H9 (cell line): ENCODE data around the gene ANKRD27. TPM values are rescaled to one million over a fixed set of nuclear protein-coding genes. Genes with fewer than 3 reads are reported as not detected.

Experiments
- DNase-seq: peaks from one replicate; pipeline ENCODE4 v3.0.0-alpha.2; 2017
- H2AFZ ChIP-seq: one replicate; pipeline ENCODE4 v1.6.1; 2013; ENCODE audit warnings: mild to moderate bottlenecking, low read length, control low read depth, moderate library complexity
- H2AK5ac ChIP-seq: 2 replicates; pipeline ENCODE4 v1.6.1; 2013; ENCODE audit warnings: low read length, control low read depth, mixed read lengths; ENCODE audit not compliant: insufficient read length
- H2BK120ac ChIP-seq: one replicate; pipeline ENCODE4 v1.6.1; 2013; ENCODE audit warnings: low read depth, mild to moderate bottlenecking, low read length, control low read depth, inconsistent platforms; ENCODE audit not compliant: poor library complexity, severe bottlenecking
- H2BK12ac ChIP-seq: 2 replicates; pipeline ENCODE4 v1.6.1; 2013; ENCODE audit warnings: low read length, control low read depth, mixed read lengths, low read depth; ENCODE audit not compliant: insufficient read length
- H2BK15ac ChIP-seq: 2 replicates; pipeline ENCODE4 v1.6.1; 2013; ENCODE audit warnings: low read depth, low read length, control low read depth
- H2BK20ac ChIP-seq: one replicate; pipeline ENCODE4 v1.6.1; 2013; ENCODE audit warnings: low read depth, mild to moderate bottlenecking, low read length, control low read depth, inconsistent platforms; ENCODE audit not compliant: poor library complexity, severe bottlenecking
- H2BK5ac ChIP-seq: 2 replicates; pipeline ENCODE4 v1.6.1; 2013; ENCODE audit warnings: low read length, control low read depth, mixed read lengths; ENCODE audit not compliant: insufficient read length
- H3K14ac ChIP-seq: 2 replicates; pipeline ENCODE4 v1.6.1; 2013; ENCODE audit warnings: low read length, control low read depth; ENCODE audit not compliant: insufficient read depth
- H3K18ac ChIP-seq: 2 replicates; pipeline ENCODE4 v1.6.1; 2013; ENCODE audit warnings: low read depth, mild to moderate bottlenecking, mixed read lengths, low read length, control low read depth; ENCODE audit not compliant: insufficient read length
- H3K23ac ChIP-seq: 2 replicates; pipeline ENCODE4 v1.6.1; 2013; ENCODE audit warnings: low read length, control low read depth, mixed read lengths, low read depth; ENCODE audit not compliant: insufficient read length
- H3K23me2 ChIP-seq: 2 replicates; pipeline ENCODE4 v1.6.1; 2013; ENCODE audit warnings: low read depth, mild to moderate bottlenecking, mixed read lengths, low read length, control low read depth; ENCODE audit not compliant: insufficient read length, poor library complexity, severe bottlenecking
- H3K27ac ChIP-seq: 2 replicates; pipeline ENCODE4 v1.5.1; 2013; ENCODE audit warnings: low read length, control low read depth, mixed read lengths, low read depth; ENCODE audit not compliant: insufficient read length
- H3K27me3 ChIP-seq: 2 replicates; pipeline ENCODE4 v1.6.1; 2013; ENCODE audit warnings: low read length, control low read depth, inconsistent platforms; ENCODE audit not compliant: insufficient read depth
- H3K4ac ChIP-seq: 2 replicates; pipeline ENCODE4 v1.6.1; 2013; ENCODE audit warnings: low read depth, mild to moderate bottlenecking, control low read depth, inconsistent platforms, low read length, moderate library complexity
- H3K4me1 ChIP-seq: 2 replicates; pipeline ENCODE4 v1.6.1; 2013; ENCODE audit warnings: low read length, control low read depth, inconsistent platforms; ENCODE audit not compliant: insufficient read depth
- H3K4me2 ChIP-seq: 2 replicates; pipeline ENCODE4 v1.6.1; 2013; ENCODE audit warnings: low read length, control low read depth, mixed read lengths; ENCODE audit not compliant: insufficient read length, insufficient read depth
- H3K56ac ChIP-seq: 2 replicates; pipeline ENCODE4 v1.6.1; 2013; ENCODE audit warnings: low read depth, mild to moderate bottlenecking, mixed read lengths, low read length, control low read depth; ENCODE audit not compliant: insufficient read length
- H3K79me1 ChIP-seq: 2 replicates; pipeline ENCODE4 v1.6.1; 2013; ENCODE audit warnings: low read depth, mild to moderate bottlenecking, moderate library complexity, low read length, control low read depth, inconsistent platforms; ENCODE audit not compliant: insufficient read depth, poor library complexity, severe bottlenecking
- H3K79me2 ChIP-seq: 2 replicates; pipeline ENCODE4 v1.6.1; 2013; ENCODE audit warnings: low read length, control low read depth, inconsistent platforms; ENCODE audit not compliant: insufficient read depth
- H3K9ac ChIP-seq: 2 replicates; pipeline ENCODE4 v1.6.1; 2013; ENCODE audit warnings: low read length, control low read depth, mixed read lengths; ENCODE audit not compliant: insufficient read length; ENCODE audit errors: extremely low read depth
- H3K9me3 ChIP-seq: one replicate; pipeline ENCODE4 v1.6.1; 2013; ENCODE audit warnings: low read depth, low read length, inconsistent platforms; ENCODE audit not compliant: control insufficient read depth
- H3T11ph ChIP-seq: one replicate; pipeline ENCODE4 v1.6.1; 2013; ENCODE audit warnings: mild to moderate bottlenecking, low read length, control low read depth, inconsistent platforms
- H4K20me1 ChIP-seq: one replicate; pipeline ENCODE4 v1.6.1; 2013; ENCODE audit not compliant: control insufficient read depth, insufficient read length, insufficient read depth
- H4K5ac ChIP-seq: 2 replicates; pipeline ENCODE4 v1.6.1; 2013; ENCODE audit warnings: low read depth, mild to moderate bottlenecking, mixed read lengths, low read length, control low read depth; ENCODE audit not compliant: insufficient read length
- H4K8ac ChIP-seq: replicated peaks from 2 replicates; pipeline ENCODE4 v1.6.1; 2013; ENCODE audit warnings: low read length, control low read depth, mixed read lengths, low read depth; ENCODE audit not compliant: insufficient read length
- H4K91ac ChIP-seq: 2 replicates; pipeline ENCODE4 v1.6.1; 2013; ENCODE audit warnings: low read depth, mild to moderate bottlenecking, moderate library complexity, mixed read lengths, low read length, control low read depth; ENCODE audit not compliant: insufficient read length
- H3K27ac Mint-ChIP-seq, 3 experiments: 2 replicates in 2 of 3; 3 replicates in 1 of 3; pipeline ENCODE4 v1.8.0; 2020 to 2021; ENCODE audit warnings: mixed read lengths in 3 of 3, mild to moderate bottlenecking in 1 of 3, moderate library complexity in 1 of 3
- H3K27me3 Mint-ChIP-seq: 2 replicates; pipeline ENCODE4 v1.8.0; 2021; ENCODE audit warnings: low read depth, mild to moderate bottlenecking, moderate library complexity, mixed read lengths
- H3K36me3 Mint-ChIP-seq, 3 experiments: 2 replicates in 2 of 3; 3 replicates in 1 of 3; pipeline ENCODE4 v1.8.0; 2020 to 2021; ENCODE audit warnings: low read depth in 3 of 3, mixed read lengths in 3 of 3; ENCODE audit not compliant: insufficient read depth in 1 of 3
- H3K4me1 Mint-ChIP-seq, 2 experiments: 2 replicates each; pipeline ENCODE4 v1.8.0; 2020; ENCODE audit warnings: mixed read lengths in 2 of 2
- H3K4me3 Mint-ChIP-seq, 2 experiments: 2 replicates in 1 of 2; 3 replicates in 1 of 2; pipeline ENCODE4 v1.8.0; 2020 to 2021; ENCODE audit warnings: mild to moderate bottlenecking in 2 of 2, mixed read lengths in 2 of 2, moderate library complexity in 1 of 2
- H3K9me3 Mint-ChIP-seq, 2 experiments: 2 replicates in 1 of 2; 3 replicates in 1 of 2; pipeline ENCODE4 v1.8.0; 2020; ENCODE audit warnings: mild to moderate bottlenecking in 2 of 2, mixed read lengths in 2 of 2, moderate library complexity in 1 of 2
- CTCF ChIP-seq: fragments of 200-600 bp; sonication (generic); conservative IDR thresholded peaks from 3 replicates; pipeline ENCODE4 v1.8.0; 2021; ENCODE audit warnings: antibody characterized with exemption, mild to moderate bottlenecking
- WGBS: extraction: QIAGEN DNeasy Blood & Tissue Kit; methylation state at CpG from one replicate; pipeline ENCODE4 v1.1.7; 2013; ENCODE audit warnings: missing lambda C conversion rate, low lambda C conversion rate, mixed read lengths; ENCODE audit not compliant: insufficient read length; ENCODE audit errors: extremely low coverage; 5-methylcytosine and 5-hydroxymethylcytosine counted together
- total RNA-seq: library from RNA; stranded (reverse); gene quantifications from 2 replicates; pipeline ENCODE4 v1.2.1, GENCODE V29; 2021

Gene ANKRD27
- total RNA-seq, 1 experiment from 2014 or later, result 40.7 TPM

- H3K4me1 ChIP-seq, result no peaks in the 10 kb centered on the region
- H3K4me3 Mint-ChIP-seq, result no peak overlapping the region
Observed at GRCh38 chr19:32627714-32628270, 47.2 kb downstream of the ANKRD27 start.

More at GRCh38 chr19:32627714-32628270, 47.2 kb downstream of the ANKRD27 start:
- Histone ChIP-seq H3K79me1 (no peaks in the 10 kb centered on the region), H2BK120ac (no peak overlapping the region), H4K91ac (no peak overlapping the region), H3K9me3 (no peaks in the 10 kb centered on the region), H2BK15ac (no peak overlapping the region), H3K9ac (no peak overlapping the region), H3K79me2 (no peaks in the 10 kb centered on the region), H3K14ac (no peak overlapping the region), H3K56ac (no peak overlapping the region), H4K5ac (no peak overlapping the region), H3K4me2 (no peak overlapping the region), H2AFZ (no peak overlapping the region), H4K8ac (no peak overlapping the region), H3T11ph (no peak overlapping the region), H2BK5ac (no peak overlapping the region), H3K27me3 (no peaks in the 10 kb centered on the region), H3K4ac (no peak overlapping the region), H2AK5ac (no peak overlapping the region), H3K27ac (no peak overlapping the region), H4K20me1 (no peaks in the 10 kb centered on the region), H2BK20ac (no peak overlapping the region), H2BK12ac (no peak overlapping the region), H3K18ac (no peak overlapping the region), H3K23ac (no peak overlapping the region), H3K23me2 (no peaks in the 10 kb centered on the region)
- no peaks in the 10 kb centered on the region; the same call in none of the 2 replicates for H3K27me3 Mint-ChIP-seq
- no peak overlapping the region for H3K27ac Mint-ChIP-seq
- TF ChIP-seq CTCF, result no peak
- H3K36me3 Mint-ChIP-seq, result peaks cover 5 to 57% (median 37%) of the 10 kb centered on the region in 3 experiments; a peak in 6 of 7 replicates
- no CpG with 5 or more reads among the region's 15 CpGs for WGBS
- no peaks in the 10 kb centered on the region for H3K4me1 Mint-ChIP-seq
- no peaks in the 10 kb centered on the region for H3K9me3 Mint-ChIP-seq
- DNase-seq, result no peak
